ENCODE data around the gene CASS4. TPM values are rescaled to one million over a fixed set of nuclear protein-coding genes. Genes with fewer than 3 reads are reported as not detected.
"Not testable (repeated sequence)": the region's sequence is repeated elsewhere in the genome, so short reads cannot be mapped to it uniquely, and the experiment has no call there.

The CASS4 gene
- polyA plus RNA-seq, 2 of the 4 experiments (the other 2 are of a cell fraction), result 0.09 TPM

DNA sequence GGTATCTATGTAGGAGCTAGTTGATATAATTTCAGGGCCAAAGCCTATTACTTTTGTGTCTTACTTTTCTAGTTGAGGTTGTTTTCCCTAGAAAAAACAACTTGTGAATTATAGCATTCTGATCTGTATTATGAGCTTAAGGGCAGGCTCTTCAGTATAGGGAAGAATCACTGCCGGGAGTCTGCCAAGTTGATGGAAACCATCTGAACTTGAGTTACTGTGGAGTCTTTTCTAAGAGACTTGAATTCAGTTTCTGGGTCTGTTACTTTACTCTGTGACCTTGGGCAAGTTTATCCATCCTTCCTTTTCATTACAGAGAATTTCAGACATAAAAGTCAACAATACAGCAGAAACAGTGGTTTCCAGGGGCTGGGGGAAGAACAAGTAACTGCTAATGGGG lies 2.1 kb upstream of the CASS4 start:
- no peak for ATAC-seq
- Histone ChIP-seq H3K4me2 (no peak overlapping the region), H3K4me1 (no peaks in the 10 kb centered on the region), H3K9me3 (no peaks in the 10 kb centered on the region), H3K4me3 (no peak overlapping the region), H3K27ac (no peak overlapping the region)
- FAIRE-seq, result no peak
- DNase-seq (ENCODE audit: low read depth in 1 of 2, low spot score in 1 of 2), result no peak
- ChIA-PET POLR2A (no interaction called here), CTCF (interaction anchor here (2.1 kb wide), 1 partner anchor 8 kb away, joined by 6 read pairs; no protein-coding TSS in a partner anchor)
- WGBS (ENCODE audit: missing lambda C conversion rate), result 92% methylated on average over 1 of the region's 1 CpG
- TF ChIP-seq, protein P1, sequence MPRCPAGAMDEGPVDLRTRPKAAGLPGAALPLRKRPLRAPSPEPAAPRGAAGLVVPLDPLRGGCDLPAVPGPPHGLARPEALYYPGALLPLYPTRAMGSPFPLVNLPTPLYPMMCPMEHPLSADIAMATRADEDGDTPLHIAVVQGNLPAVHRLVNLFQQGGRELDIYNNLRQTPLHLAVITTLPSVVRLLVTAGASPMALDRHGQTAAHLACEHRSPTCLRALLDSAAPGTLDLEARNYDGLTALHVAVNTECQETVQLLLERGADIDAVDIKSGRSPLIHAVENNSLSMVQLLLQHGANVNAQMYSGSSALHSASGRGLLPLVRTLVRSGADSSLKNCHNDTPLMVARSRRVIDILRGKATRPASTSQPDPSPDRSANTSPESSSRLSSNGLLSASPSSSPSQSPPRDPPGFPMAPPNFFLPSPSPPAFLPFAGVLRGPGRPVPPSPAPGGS (IDR thresholded peaks at IDR 0.05), result no peak
- TF ChIP-seq HOXA7 (CRISPR knock-in tag; IDR thresholded peaks at IDR 0.05) (no peak), KDM5A (IDR thresholded peaks at IDR 0.05) (no peak), MAX (IDR thresholded peaks at IDR 0.05) (no peak), EHF (CRISPR knock-in tag; IDR thresholded peaks at IDR 0.05) (no peak), SMC3 (IDR thresholded peaks at IDR 0.05) (no peak), FOSL2 (IDR thresholded peaks at IDR 0.05) (no peak), FOSL2 (CRISPR knock-in tag; IDR thresholded peaks at IDR 0.05) (no peak)

- H3K4me3 ChIP-seq; H3K4me1 ChIP-seq; DNase-seq (ENCODE audit: low read depth in 1 of 2, low spot score in 1 of 2); ATAC-seq; H3K9me3 ChIP-seq; H3K27ac ChIP-seq; H3K4me2 ChIP-seq; FAIRE-seq; POLR2A ChIA-PET: not testable (repeated sequence)
- 93% methylated on average over 7 of the region's 7 CpGs for WGBS (ENCODE audit: missing lambda C conversion rate)
- CTCF ChIA-PET, result interaction anchor here (0.7 to 1.9 kb wide), 5 partner anchors 10 to 84 kb away, joined by 3 to 6 read pairs (median 3); no protein-coding TSS in a partner anchor
These were observed 773 bp upstream of the CASS4 start for GRCh38 chr20:56411287-56411686.

DNA sequence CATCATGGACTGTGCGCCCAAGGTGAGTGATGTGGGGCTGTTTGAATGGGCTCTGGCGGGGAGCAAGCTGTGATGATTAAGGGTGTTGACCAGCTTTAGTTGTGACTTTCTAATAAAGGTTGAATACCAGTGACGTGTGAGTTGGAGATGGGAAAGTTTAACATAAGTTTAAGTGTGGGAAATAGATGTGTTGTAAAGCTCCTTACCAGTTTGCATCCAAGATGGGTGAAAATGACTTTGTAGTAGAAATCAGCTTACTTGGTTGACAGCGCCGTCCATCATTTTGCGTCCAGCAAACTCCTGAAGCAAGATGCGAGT lies 372 bp downstream of the CASS4 start:
- H3K9me3 ChIP-seq, result no peaks in the 10 kb centered on the region
- no peaks in the 10 kb centered on the region for H3K4me1 ChIP-seq
- no peak overlapping the region for H3K27ac ChIP-seq
- TF ChIP-seq CEBPB (IDR thresholded peaks at IDR 0.05), result no peak
- TF ChIP-seq E2F6 (IDR thresholded peaks at IDR 0.05; ENCODE audit: borderline replicate concordance, low read depth), result no peak
- TF ChIP-seq, protein P2, sequence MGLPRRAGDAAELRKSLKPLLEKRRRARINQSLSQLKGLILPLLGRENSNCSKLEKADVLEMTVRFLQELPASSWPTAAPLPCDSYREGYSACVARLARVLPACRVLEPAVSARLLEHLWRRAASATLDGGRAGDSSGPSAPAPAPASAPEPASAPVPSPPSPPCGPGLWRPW (IDR thresholded peaks at IDR 0.05), result no peak
- TF ChIP-seq EHF (CRISPR knock-in tag; IDR thresholded peaks at IDR 0.05), result no peak
- TF ChIP-seq SMC3 (IDR thresholded peaks at IDR 0.05), result no peak
- ChIA-PET POLR2A (no interaction called here), CTCF (interaction anchor here (0.9 to 1.9 kb wide), 6 partner anchors 10 to 934 kb away, joined by 3 to 6 read pairs (median 3); no protein-coding TSS in a partner anchor)
- DNase-seq (ENCODE audit: low read depth in 1 of 2, low spot score in 1 of 2), result no peak
- FAIRE-seq, result no peak
- H3K4me2 ChIP-seq, result no peak overlapping the region
- no peak overlapping the region for H3K4me3 ChIP-seq
- no peak; a peak in 1 of 6 replicates for ATAC-seq
- WGBS (ENCODE audit: missing lambda C conversion rate), result 96% methylated on average over 7 of the region's 7 CpGs

DNA sequence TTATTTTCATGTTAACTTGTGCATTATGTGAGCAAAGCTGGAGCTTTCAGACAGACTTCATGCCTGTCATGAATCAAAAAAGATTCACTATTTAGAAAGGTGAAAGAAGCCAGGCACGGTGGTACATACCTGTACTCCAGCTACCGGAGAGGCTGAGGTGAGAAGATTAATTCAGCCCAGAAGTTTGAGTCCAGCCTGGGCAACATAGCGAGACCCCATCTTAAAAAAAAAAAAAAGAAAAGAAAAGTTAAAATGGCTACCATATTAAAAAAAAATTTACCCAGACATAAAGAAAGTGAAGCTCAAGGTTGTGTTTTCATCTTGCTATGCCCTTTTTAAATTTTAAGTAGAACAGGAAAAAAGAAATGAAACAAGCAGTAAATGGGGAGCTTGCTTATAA lies 889 bp downstream of the CASS4 start:
- H3K27ac ChIP-seq, result no peak overlapping the region
- no peak overlapping the region for H3K4me2 ChIP-seq
- no peak for FAIRE-seq
- ChIA-PET POLR2A (no interaction called here), CTCF (interaction anchor here (0.6 to 1.9 kb wide), 6 partner anchors 11 to 1127 kb away, joined by 3 to 6 read pairs (median 4); no protein-coding TSS in a partner anchor)
- no peak for ATAC-seq
- no peak for DNase-seq (ENCODE audit: low read depth in 1 of 2, low spot score in 1 of 2)
- TF ChIP-seq ELK1 (IDR thresholded peaks at IDR 0.05; ENCODE audit: low read depth, low read length) (no peak), RAD21 (conservative IDR thresholded peaks at IDR 0.05 in 1 of 2, IDR thresholded peaks at IDR 0.05 in 1 of 2) (no peak), EHF (CRISPR knock-in tag; IDR thresholded peaks at IDR 0.05) (no peak), POLR2AphosphoS2 (conservative IDR thresholded peaks at IDR 0.05; ENCODE audit: low read length) (no peak), NR3C1 (IDR thresholded peaks at IDR 0.05) (no peak), ZC3H11A (IDR thresholded peaks at IDR 0.05) (no peak), ZNF302 (CRISPR knock-in tag; IDR thresholded peaks at IDR 0.05) (no peak), HOXB5 (CRISPR knock-in tag; IDR thresholded peaks at IDR 0.05) (no peak), CHD4 (IDR thresholded peaks at IDR 0.05; ENCODE audit: borderline replicate concordance) (no peak), CEBPB (IDR thresholded peaks at IDR 0.05) (no peak), ZFP36 (IDR thresholded peaks at IDR 0.05; ENCODE audit: borderline replicate concordance, partially characterized antibody) (no peak), ESRRA (IDR thresholded peaks at IDR 0.05; ENCODE audit: borderline replicate concordance, low read length) (no peak), JUN (IDR thresholded peaks at IDR 0.05) (no peak), GATA3 (IDR thresholded peaks at IDR 0.05; ENCODE audit: borderline replicate concordance) (no peak), PHF8 (IDR thresholded peaks at IDR 0.05; ENCODE audit: borderline replicate concordance, low read depth) (no peak), HOXA7 (CRISPR knock-in tag; IDR thresholded peaks at IDR 0.05) (no peak), EHMT2 (IDR thresholded peaks at IDR 0.05; ENCODE audit: low read depth) (no peak), SMC3 (IDR thresholded peaks at IDR 0.05) (no peak), RARB (CRISPR knock-in tag; IDR thresholded peaks at IDR 0.05) (no peak)
- TF ChIP-seq, protein P3, sequence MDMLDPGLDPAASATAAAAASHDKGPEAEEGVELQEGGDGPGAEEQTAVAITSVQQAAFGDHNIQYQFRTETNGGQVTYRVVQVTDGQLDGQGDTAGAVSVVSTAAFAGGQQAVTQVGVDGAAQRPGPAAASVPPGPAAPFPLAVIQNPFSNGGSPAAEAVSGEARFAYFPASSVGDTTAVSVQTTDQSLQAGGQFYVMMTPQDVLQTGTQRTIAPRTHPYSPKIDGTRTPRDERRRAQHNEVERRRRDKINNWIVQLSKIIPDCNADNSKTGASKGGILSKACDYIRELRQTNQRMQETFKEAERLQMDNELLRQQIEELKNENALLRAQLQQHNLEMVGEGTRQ (IDR thresholded peaks at IDR 0.05), result no peak
- 92% methylated on average over 3 of the region's 3 CpGs for WGBS (ENCODE audit: missing lambda C conversion rate)
- H3K4me3 ChIP-seq, result no peak overlapping the region
- no peaks in the 10 kb centered on the region for H3K4me1 ChIP-seq
- no peaks in the 10 kb centered on the region for H3K9me3 ChIP-seq
